ENCODE data around the gene CCDC186. TPM values are rescaled to one million over a fixed set of nuclear protein-coding genes. Genes with fewer than 3 reads are reported as not detected.

Gene CCDC186
- total and polyA plus RNA-seq, 2 of the 4 experiments (the other 2 are of a cell fraction): 3.0 to 6.1 TPM

- Histone ChIP-seq H4K91ac (ENCODE audit: insufficient read depth, low read depth, low read length) (no peak overlapping the region), H2BK15ac (ENCODE audit: low read depth, low read length) (no peak overlapping the region), H3K4me3 (ENCODE audit: insufficient read depth, low read depth, low read length) (no peak overlapping the region), H3K4me2 (ENCODE audit: low read depth, low read length) (no peak overlapping the region), H2BK5ac (ENCODE audit: low read depth, low read length, poor library complexity, severe bottlenecking) (no peak overlapping the region), H2BK20ac (ENCODE audit: low read depth, low read length) (no peak overlapping the region), H3K36me3 (ENCODE audit: control insufficient read depth, insufficient read depth, low read length) (peaks cover 3% of the 10 kb centered on the region), H3K14ac (replicated peaks; ENCODE audit: low read depth, low read length) (no peak overlapping the region), H3K4ac (ENCODE audit: low read depth, low read length) (no peak overlapping the region), H3K79me1 (ENCODE audit: low read depth in 1 of 2, low read length in 2 of 2) (0 out of 4 replicates have a peak, but pooled peaks cover 5 to 6% of the 10 kb centered on the region in 2 experiments), H3K18ac (ENCODE audit: low read depth, low read length) (no peak overlapping the region), H3K56ac (ENCODE audit: extremely low read depth, insufficient read depth, low read length) (no peak overlapping the region), H3K23ac (ENCODE audit: low read depth, low read length) (no peak overlapping the region), H3K27me3 (ENCODE audit: control insufficient read depth, insufficient read depth, low read length) (no peaks in the 10 kb centered on the region), H4K20me1 (ENCODE audit: insufficient read depth, low read length) (no peaks in the 10 kb centered on the region), H3K27ac (ENCODE audit: insufficient read depth, low read length) (no peak overlapping the region), H3K9me3 (ENCODE audit: control insufficient read depth, insufficient read depth, low read length) (no peaks in the 10 kb centered on the region), H2BK120ac (ENCODE audit: low read depth, low read length) (no peak overlapping the region), H2AK5ac (ENCODE audit: low read depth, low read length) (no peak overlapping the region), H4K8ac (ENCODE audit: low read depth in 2 of 2, low read length in 2 of 2) (no peak overlapping the region), H3K9me1 (ENCODE audit: insufficient read depth, low read length) (0 out of 2 replicates have a peak, but pooled peaks cover 3% of the 10 kb centered on the region), H3K4me1 (ENCODE audit: control insufficient read depth, insufficient read depth, low read length) (no peaks in the 10 kb centered on the region; the same call in 1 of the 2 replicates), H3K9ac (ENCODE audit: low read depth, low read length) (no peak overlapping the region), H4K5ac (ENCODE audit: low read depth, low read length) (no peak overlapping the region), H2AK9ac (replicated peaks; ENCODE audit: low read depth, low read length, poor library complexity) (no peak overlapping the region), H2AFZ (replicated peaks; ENCODE audit: low read length, poor library complexity) (no peak overlapping the region)
- intact Hi-C loops (cut with micrococcal nuclease) (no loop called here), in situ Hi-C loops (cut with MboI; ENCODE audit: low sequenced_read_pairs) (no loop called here), dilution Hi-C loops (cut with HindIII; ENCODE audit: low sequenced_read_pairs, unreplicated experiment) (no loop called here)
- BruUV-seq (replicated peaks): no TSS peak
- DNase-seq (peak; percentile 92), ATAC-seq (ENCODE audit: low read depth) (peak; percentile 86)
- TF ChIP-seq MXI1 (IDR thresholded peaks at IDR 0.05; ENCODE audit: borderline replicate concordance, low read depth, low read length): no peak
- 0 out of 2 replicates have a peak, but pooled peaks have one; percentile 44 for TF ChIP-seq BHLHE40 (IDR thresholded peaks at IDR 0.05; ENCODE audit: low read depth, low read length)
- TF ChIP-seq, protein P1, sequence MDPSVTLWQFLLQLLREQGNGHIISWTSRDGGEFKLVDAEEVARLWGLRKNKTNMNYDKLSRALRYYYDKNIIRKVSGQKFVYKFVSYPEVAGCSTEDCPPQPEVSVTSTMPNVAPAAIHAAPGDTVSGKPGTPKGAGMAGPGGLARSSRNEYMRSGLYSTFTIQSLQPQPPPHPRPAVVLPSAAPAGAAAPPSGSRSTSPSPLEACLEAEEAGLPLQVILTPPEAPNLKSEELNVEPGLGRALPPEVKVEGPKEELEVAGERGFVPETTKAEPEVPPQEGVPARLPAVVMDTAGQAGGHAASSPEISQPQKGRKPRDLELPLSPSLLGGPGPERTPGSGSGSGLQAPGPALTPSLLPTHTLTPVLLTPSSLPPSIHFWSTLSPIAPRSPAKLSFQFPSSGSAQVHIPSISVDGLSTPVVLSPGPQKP (IDR thresholded peaks at IDR 0.05; ENCODE audit: borderline replicate concordance, low read depth, low read length): no peak
- TF ChIP-seq POLR2A (IDR thresholded peaks at IDR 0.05; ENCODE audit: low read depth, low read length): no peak
- TF ChIP-seq RCOR1 (IDR thresholded peaks at IDR 0.05; ENCODE audit: insufficient replicate concordance, low read length): no peak
- no peak for TF ChIP-seq MAZ (IDR thresholded peaks at IDR 0.05; ENCODE audit: borderline replicate concordance, low read depth, low read length)
- no peak for TF ChIP-seq NFE2L2 (IDR thresholded peaks at IDR 0.05; ENCODE audit: low read depth, low read length)
- TF ChIP-seq CEBPB (IDR thresholded peaks at IDR 0.05; ENCODE audit: low read depth, low read length): peak; percentile 39; the same call in 1 of the 2 replicates
- TF ChIP-seq CHD1 (IDR thresholded peaks at IDR 0.05; ENCODE audit: low read depth, low read length): no peak
- TF ChIP-seq RFX5 (IDR thresholded peaks at IDR 0.05; ENCODE audit: low read depth, low read length): no peak
- TF ChIP-seq MAFK (IDR thresholded peaks at IDR 0.05; ENCODE audit: low read depth, low read length): no peak
- TF ChIP-seq SMC3 (IDR thresholded peaks at IDR 0.05; ENCODE audit: low read depth, low read length): no peak
- TF ChIP-seq RAD21 (IDR thresholded peaks at IDR 0.05; ENCODE audit: low read length): no peak
- TF ChIP-seq, protein P2, sequence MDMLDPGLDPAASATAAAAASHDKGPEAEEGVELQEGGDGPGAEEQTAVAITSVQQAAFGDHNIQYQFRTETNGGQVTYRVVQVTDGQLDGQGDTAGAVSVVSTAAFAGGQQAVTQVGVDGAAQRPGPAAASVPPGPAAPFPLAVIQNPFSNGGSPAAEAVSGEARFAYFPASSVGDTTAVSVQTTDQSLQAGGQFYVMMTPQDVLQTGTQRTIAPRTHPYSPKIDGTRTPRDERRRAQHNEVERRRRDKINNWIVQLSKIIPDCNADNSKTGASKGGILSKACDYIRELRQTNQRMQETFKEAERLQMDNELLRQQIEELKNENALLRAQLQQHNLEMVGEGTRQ (IDR thresholded peaks at IDR 0.05; ENCODE audit: low read depth, low read length): no peak
- TF ChIP-seq, protein P3, sequence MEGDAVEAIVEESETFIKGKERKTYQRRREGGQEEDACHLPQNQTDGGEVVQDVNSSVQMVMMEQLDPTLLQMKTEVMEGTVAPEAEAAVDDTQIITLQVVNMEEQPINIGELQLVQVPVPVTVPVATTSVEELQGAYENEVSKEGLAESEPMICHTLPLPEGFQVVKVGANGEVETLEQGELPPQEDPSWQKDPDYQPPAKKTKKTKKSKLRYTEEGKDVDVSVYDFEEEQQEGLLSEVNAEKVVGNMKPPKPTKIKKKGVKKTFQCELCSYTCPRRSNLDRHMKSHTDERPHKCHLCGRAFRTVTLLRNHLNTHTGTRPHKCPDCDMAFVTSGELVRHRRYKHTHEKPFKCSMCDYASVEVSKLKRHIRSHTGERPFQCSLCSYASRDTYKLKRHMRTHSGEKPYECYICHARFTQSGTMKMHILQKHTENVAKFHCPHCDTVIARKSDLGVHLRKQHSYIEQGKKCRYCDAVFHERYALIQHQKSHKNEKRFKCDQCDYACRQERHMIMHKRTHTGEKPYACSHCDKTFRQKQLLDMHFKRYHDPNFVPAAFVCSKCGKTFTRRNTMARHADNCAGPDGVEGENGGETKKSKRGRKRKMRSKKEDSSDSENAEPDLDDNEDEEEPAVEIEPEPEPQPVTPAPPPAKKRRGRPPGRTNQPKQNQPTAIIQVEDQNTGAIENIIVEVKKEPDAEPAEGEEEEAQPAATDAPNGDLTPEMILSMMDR (conservative IDR thresholded peaks at IDR 0.05; ENCODE audit: low read depth, low read length): no peak
- peak; percentile 82 for TF ChIP-seq FOS (IDR thresholded peaks at IDR 0.05; ENCODE audit: low read depth, low read length)
- WGBS, 2 experiments (ENCODE audit: extremely low coverage in 2 of 2, insufficient read length in 1 of 2): no CpG with 5 or more reads among the region's 2 CpGs
- POLR2A ChIA-PET (ENCODE audit: unreplicated experiment): no interaction called here
- CTCF ChIA-PET: no interaction called here
These were observed 22.5 kb downstream of the CCDC186 start for GRCh38 chr10:114151486-114151885.
